ENCODE measurements around the gene OVCA2. TPM values are rescaled to one million over a fixed set of nuclear protein-coding genes. Genes with fewer than 3 reads are reported as not detected.

OVCA2 gene
- total RNA-seq: 59.7 and 64.3 TPM in 2 replicates

GRCh38 chr17:2041561-2042389 lies at the start of gene OVCA2:
Gene OVCA2 (plus strand): TSS chr17:2042022. CDS start chr17:2042048, 26 bp downstream.

DNA sequence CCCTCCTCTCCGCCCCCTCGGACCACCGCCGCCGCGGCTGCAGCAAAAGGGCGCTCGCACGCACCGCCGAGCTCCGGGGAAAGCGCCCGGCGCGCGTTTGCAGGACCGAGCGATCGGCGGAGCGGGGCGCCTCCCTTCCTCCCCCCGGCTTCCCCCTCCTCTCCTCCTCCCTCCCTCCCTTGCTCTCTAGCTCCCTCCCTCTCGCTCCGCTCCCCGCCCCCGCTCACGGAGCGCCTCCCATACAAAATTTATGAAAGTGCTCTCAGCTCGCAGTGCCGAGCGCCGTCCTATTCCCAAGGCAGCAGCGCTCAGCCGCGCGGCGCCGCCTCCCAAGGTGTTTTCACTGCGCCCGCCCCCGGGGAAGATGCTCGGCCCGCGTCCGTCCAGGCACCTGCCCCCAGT lies 16.6 kb upstream of the OVCA2 start, which contains the start of gene RTN4RL1:
TSS of gene RTN4RL1 (minus strand) at position 115 of the 402 bp plus-strand sequence. CDS start 469 bp downstream, outside the sequence.

GRCh38 chr17:2029911-2030778 lies 11.7 kb upstream of the OVCA2 start, which contains the start of gene DPH1:
Gene DPH1 (plus strand): TSS chr17:2030153. CDS start chr17:2030170, 17 bp downstream.

DNA sequence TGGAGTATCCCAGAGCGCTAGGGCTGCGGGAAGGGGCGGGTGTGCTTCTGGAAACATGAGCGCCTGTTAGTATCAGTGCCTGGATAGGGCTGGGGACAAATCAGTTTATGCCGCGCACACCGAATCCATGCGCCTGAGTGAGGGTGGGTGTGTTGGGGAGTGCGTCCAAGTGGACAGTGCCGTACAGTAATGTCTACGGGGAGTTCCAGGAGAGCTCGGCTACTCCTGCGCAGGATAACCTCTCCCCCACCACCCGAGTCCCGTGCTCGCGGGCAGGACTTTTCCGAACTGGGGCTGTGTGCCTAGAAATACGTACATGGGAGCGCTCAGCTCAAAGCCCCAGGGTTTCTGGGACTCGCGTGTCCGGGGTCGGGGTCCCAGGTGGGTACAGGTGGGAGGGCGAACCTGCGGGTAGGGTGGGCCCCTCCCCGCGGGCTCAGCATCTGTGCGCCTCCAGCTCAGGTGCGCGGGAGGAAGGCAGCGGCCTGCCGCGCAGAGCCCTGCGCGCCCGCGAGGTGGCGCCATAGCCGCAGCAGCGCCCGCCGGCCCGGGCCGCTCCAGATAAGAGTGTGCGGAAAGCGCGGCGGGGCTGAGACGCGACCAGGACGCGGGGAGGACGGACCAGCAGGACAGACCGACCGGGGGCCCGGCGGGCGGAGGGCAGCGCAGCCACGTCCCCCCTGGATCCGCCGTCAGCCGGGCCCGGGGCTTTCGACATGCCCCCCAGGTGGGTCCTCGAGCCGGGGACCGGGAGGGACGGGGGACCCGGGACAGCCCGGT lies 12.9 kb downstream of the OVCA2 start, which contains the start of gene HIC1:
TSS of gene HIC1 (plus strand) at position 592 of the 780 bp plus-strand sequence. CDS start 1,588 bp downstream, outside the sequence.

Small RNA genes within 50 kb of the gene (small RNA-seq; reads per million reads assigned to genes)
- gene AC090617.9 (not detected), gene MIR132 (43.2 reads per million, percentile 97 among the genes with 10 or more reads in this experiment), gene MIR212 (7.0 reads per million, percentile 85 among the genes with 10 or more reads in this experiment), gene OVCA2 (not detected)

Other genes starting within 250 kb of the OVCA2 start
- gene SMYD4, start 212.1 kb upstream of the OVCA2 start, total RNA-seq: 7.7 and 8.4 TPM in 2 replicates
- gene RPA1, start 212.0 kb upstream of the OVCA2 start, total RNA-seq: 10.1 and 11.7 TPM in 2 replicates
- 0.85 and 1.6 TPM in 2 replicates for gene RTN4RL1, start 16.7 kb upstream of the OVCA2 start, total RNA-seq
- gene DPH1, start 11.9 kb upstream of the OVCA2 start, total RNA-seq: 57.2 and 64.1 TPM in 2 replicates
- gene HIC1, start 13.1 kb downstream of the OVCA2 start, total RNA-seq: 69.8 and 71.9 TPM in 2 replicates